Measurements from ENCODE around the gene DEFB110.

Gene DEFB110

GRCh38 chr6:50021894-50022293, at the start of gene DEFB110:
TSS of gene DEFB110 (minus strand) at chr6:50021994. CDS start at chr6:50021935, 59 bp downstream.
- H3K27ac ChIP-seq (ENCODE audit: low read depth, low read length): no peak within 1 kb of the TSS
- H3K9ac ChIP-seq (ENCODE audit: low read depth in 1 of 2, low read length in 2 of 2): no peak within 1 kb of the TSS
- no peak within 1 kb of the TSS for H3K4me3 ChIP-seq (ENCODE audit: low read depth in 1 of 2, low read length in 2 of 2)
- no peaks in the 10 kb centered on the region for H3K36me3 ChIP-seq (ENCODE audit: control insufficient read depth in 1 of 2, insufficient read depth in 2 of 2, low read length in 2 of 2)
- no peaks in the 10 kb centered on the region for H3K4me1 ChIP-seq (ENCODE audit: control insufficient read depth in 1 of 2, insufficient read depth in 2 of 2, low read length in 2 of 2)
- H3K9me3 ChIP-seq (ENCODE audit: control insufficient read depth in 1 of 2, low read length in 2 of 2): no peaks in the 10 kb centered on the region
- no peaks in the 10 kb centered on the region for H3K27me3 ChIP-seq (ENCODE audit: control insufficient read depth in 1 of 2, insufficient read depth in 2 of 2, low read length in 2 of 2)

GRCh38 chr6:50070101-50070500, 48.3 kb upstream of the DEFB110 start:
- Histone ChIP-seq H3K9ac (ENCODE audit: low read depth in 1 of 2, low read length in 2 of 2) (no peak overlapping the region), H3K4me1 (ENCODE audit: control insufficient read depth in 1 of 2, insufficient read depth in 2 of 2, low read length in 2 of 2) (no peaks in the 10 kb centered on the region), H3K4me3 (ENCODE audit: low read depth in 1 of 2, low read length in 2 of 2) (no peak overlapping the region), H3K9me3 (ENCODE audit: control insufficient read depth in 1 of 2, low read length in 2 of 2) (no peaks in the 10 kb centered on the region), H3K27me3 (ENCODE audit: control insufficient read depth in 1 of 2, insufficient read depth in 2 of 2, low read length in 2 of 2) (no peaks in the 10 kb centered on the region), H3K27ac (ENCODE audit: low read depth, low read length) (no peak overlapping the region), H3K36me3 (ENCODE audit: control insufficient read depth in 1 of 2, insufficient read depth in 2 of 2, low read length in 2 of 2) (no peaks in the 10 kb centered on the region)

DNA sequence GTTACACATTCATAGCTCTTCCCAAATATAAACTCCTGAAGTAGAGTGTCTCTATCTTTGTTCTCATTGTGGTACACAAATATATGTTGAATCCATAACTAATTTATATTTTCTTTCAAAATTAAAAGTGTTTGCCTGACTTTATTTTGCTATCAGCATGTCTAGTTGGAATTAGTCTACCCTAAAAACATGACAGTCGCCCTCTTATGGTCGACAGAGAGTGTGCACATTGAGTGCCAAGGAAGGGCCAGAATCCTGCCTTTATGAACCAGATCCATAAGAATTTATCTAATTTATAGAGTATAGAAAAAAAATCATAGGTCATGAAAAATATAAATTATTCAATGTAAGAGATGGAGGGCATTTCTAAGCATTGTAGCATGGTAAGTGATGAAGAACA, 40.3 kb upstream of the DEFB110 start:
- Histone ChIP-seq H3K9me3 (ENCODE audit: control insufficient read depth in 1 of 2, low read length in 2 of 2) (no peaks in the 10 kb centered on the region), H3K27me3 (ENCODE audit: control insufficient read depth in 1 of 2, insufficient read depth in 2 of 2, low read length in 2 of 2) (no peaks in the 10 kb centered on the region), H3K9ac (ENCODE audit: low read depth in 1 of 2, low read length in 2 of 2) (no peak overlapping the region), H3K36me3 (ENCODE audit: control insufficient read depth in 1 of 2, insufficient read depth in 2 of 2, low read length in 2 of 2) (no peaks in the 10 kb centered on the region), H3K4me1 (ENCODE audit: control insufficient read depth in 1 of 2, insufficient read depth in 2 of 2, low read length in 2 of 2) (no peaks in the 10 kb centered on the region), H3K27ac (ENCODE audit: low read depth, low read length) (no peak overlapping the region), H3K4me3 (ENCODE audit: low read depth in 1 of 2, low read length in 2 of 2) (no peak overlapping the region)

DNA sequence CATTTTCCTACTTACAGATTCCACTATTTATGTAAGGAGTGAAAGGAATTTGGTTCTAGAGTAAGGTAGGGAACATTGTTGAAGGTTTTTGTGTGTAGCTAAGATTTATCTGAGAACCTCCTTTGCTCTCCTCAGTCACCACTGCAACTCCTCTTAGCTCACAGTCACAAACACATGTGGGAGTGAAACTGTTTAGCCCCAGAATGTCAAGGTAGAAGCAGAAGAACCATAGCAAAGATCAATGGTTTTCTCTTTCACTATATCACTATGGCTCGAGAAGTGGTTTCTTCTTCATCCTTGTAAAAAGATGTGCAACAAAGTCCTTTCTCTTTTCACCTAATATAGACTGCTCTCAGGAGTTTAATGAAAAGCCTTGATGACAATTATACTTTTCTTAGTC, 34.4 kb upstream of the DEFB110 start:
- H3K4me3 ChIP-seq (ENCODE audit: low read depth in 1 of 2, low read length in 2 of 2): no peak overlapping the region
- H3K27me3 ChIP-seq (ENCODE audit: control insufficient read depth in 1 of 2, insufficient read depth in 2 of 2, low read length in 2 of 2): no peaks in the 10 kb centered on the region
- H3K9me3 ChIP-seq (ENCODE audit: control insufficient read depth in 1 of 2, low read length in 2 of 2): no peaks in the 10 kb centered on the region
- H3K4me1 ChIP-seq (ENCODE audit: control insufficient read depth in 1 of 2, insufficient read depth in 2 of 2, low read length in 2 of 2): no peaks in the 10 kb centered on the region
- no peak overlapping the region for H3K27ac ChIP-seq (ENCODE audit: low read depth, low read length)
- no peak overlapping the region for H3K9ac ChIP-seq (ENCODE audit: low read depth in 1 of 2, low read length in 2 of 2)
- H3K36me3 ChIP-seq (ENCODE audit: control insufficient read depth in 1 of 2, insufficient read depth in 2 of 2, low read length in 2 of 2): no peaks in the 10 kb centered on the region

- H3K9me3 ChIP-seq (ENCODE audit: control insufficient read depth in 1 of 2, low read length in 2 of 2): no peaks in the 10 kb centered on the region
- H3K27me3 ChIP-seq (ENCODE audit: control insufficient read depth in 1 of 2, insufficient read depth in 2 of 2, low read length in 2 of 2): no peaks in the 10 kb centered on the region
- H3K4me3 ChIP-seq (ENCODE audit: low read depth in 1 of 2, low read length in 2 of 2): no peak within 1 kb of the TSS
- H3K36me3 ChIP-seq (ENCODE audit: control insufficient read depth in 1 of 2, insufficient read depth in 2 of 2, low read length in 2 of 2): no peaks in the 10 kb centered on the region
- no peaks in the 10 kb centered on the region for H3K4me1 ChIP-seq (ENCODE audit: control insufficient read depth in 1 of 2, insufficient read depth in 2 of 2, low read length in 2 of 2)
- no peak within 1 kb of the TSS for H3K27ac ChIP-seq (ENCODE audit: low read depth, low read length)
- H3K9ac ChIP-seq (ENCODE audit: low read depth in 1 of 2, low read length in 2 of 2): no peak within 1 kb of the TSS
These were observed 28.0 kb upstream of the DEFB110 start, which contains the start of gene DEFB112 for GRCh38 chr6:50049829-50050228. TSS of gene DEFB112 (minus strand) at chr6:50049929. CDS start at chr6:50049869, 60 bp downstream.

GRCh38 chr6:50047026-50047425, 25.2 kb upstream of the DEFB110 start:
- no peak overlapping the region for H3K27ac ChIP-seq (ENCODE audit: low read depth, low read length)
- H3K9me3 ChIP-seq (ENCODE audit: control insufficient read depth in 1 of 2, low read length in 2 of 2): no peaks in the 10 kb centered on the region
- H3K36me3 ChIP-seq (ENCODE audit: control insufficient read depth in 1 of 2, insufficient read depth in 2 of 2, low read length in 2 of 2): no peaks in the 10 kb centered on the region
- H3K27me3 ChIP-seq (ENCODE audit: control insufficient read depth in 1 of 2, insufficient read depth in 2 of 2, low read length in 2 of 2): no peaks in the 10 kb centered on the region
- no peaks in the 10 kb centered on the region for H3K4me1 ChIP-seq (ENCODE audit: control insufficient read depth in 1 of 2, insufficient read depth in 2 of 2, low read length in 2 of 2)
- H3K9ac ChIP-seq (ENCODE audit: low read depth in 1 of 2, low read length in 2 of 2): no peak overlapping the region
- no peak overlapping the region for H3K4me3 ChIP-seq (ENCODE audit: low read depth in 1 of 2, low read length in 2 of 2)

DNA sequence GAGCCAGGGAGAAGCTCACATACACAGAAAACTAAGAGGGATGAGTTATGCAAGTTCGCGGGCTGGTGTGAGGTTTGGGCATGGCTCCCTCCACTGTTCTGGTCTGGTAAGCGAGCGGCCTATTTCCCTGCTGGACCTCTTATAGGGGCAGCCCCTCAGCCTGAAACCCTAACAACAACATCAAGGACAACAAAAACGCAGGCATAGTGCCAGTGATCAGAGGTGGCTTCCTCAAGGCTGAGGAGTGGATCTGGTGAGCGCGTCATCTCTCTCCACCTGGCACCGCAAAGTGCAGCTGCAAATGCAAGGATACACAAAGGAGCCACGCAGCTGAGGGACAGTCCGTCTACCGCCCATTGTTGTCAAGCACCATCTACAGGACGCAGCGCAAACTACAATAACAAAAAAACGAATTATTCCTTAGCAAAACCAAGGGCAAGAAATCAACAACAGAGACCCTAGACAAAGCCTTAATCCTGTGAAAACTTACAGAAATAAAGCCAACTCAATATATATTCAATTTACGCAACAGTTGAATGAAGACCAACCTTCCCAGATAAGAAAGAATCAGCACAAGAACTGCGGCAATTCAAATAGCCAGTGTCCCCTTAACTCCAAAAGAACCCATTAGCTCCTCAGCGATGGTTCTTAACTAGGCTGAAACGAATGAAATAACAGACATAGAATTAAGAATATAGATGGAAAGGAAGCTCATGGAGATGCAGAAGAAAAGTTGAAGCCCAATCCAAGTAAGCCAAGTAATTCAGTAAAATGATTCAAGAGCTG, 9.2 kb upstream of the DEFB110 start:
- no peak overlapping the region for H3K9ac ChIP-seq (ENCODE audit: low read depth in 1 of 2, low read length in 2 of 2)
- no peak overlapping the region for H3K4me3 ChIP-seq (ENCODE audit: low read depth in 1 of 2, low read length in 2 of 2)
- no peaks in the 10 kb centered on the region for H3K4me1 ChIP-seq (ENCODE audit: control insufficient read depth in 1 of 2, insufficient read depth in 2 of 2, low read length in 2 of 2)
- no peaks in the 10 kb centered on the region for H3K36me3 ChIP-seq (ENCODE audit: control insufficient read depth in 1 of 2, insufficient read depth in 2 of 2, low read length in 2 of 2)
- no peak overlapping the region for H3K27ac ChIP-seq (ENCODE audit: low read depth, low read length)
- no peaks in the 10 kb centered on the region for H3K9me3 ChIP-seq (ENCODE audit: control insufficient read depth in 1 of 2, low read length in 2 of 2)
- H3K27me3 ChIP-seq (ENCODE audit: control insufficient read depth in 1 of 2, insufficient read depth in 2 of 2, low read length in 2 of 2): no peaks in the 10 kb centered on the region

- H3K27me3 ChIP-seq (ENCODE audit: control insufficient read depth in 1 of 2, insufficient read depth in 2 of 2, low read length in 2 of 2): no peaks in the 10 kb centered on the region
- no peaks in the 10 kb centered on the region for H3K4me1 ChIP-seq (ENCODE audit: control insufficient read depth in 1 of 2, insufficient read depth in 2 of 2, low read length in 2 of 2)
- no peaks in the 10 kb centered on the region for H3K36me3 ChIP-seq (ENCODE audit: control insufficient read depth in 1 of 2, insufficient read depth in 2 of 2, low read length in 2 of 2)
- no peak overlapping the region for H3K27ac ChIP-seq (ENCODE audit: low read depth, low read length)
- no peak overlapping the region for H3K9ac ChIP-seq (ENCODE audit: low read depth in 1 of 2, low read length in 2 of 2)
- H3K4me3 ChIP-seq (ENCODE audit: low read depth in 1 of 2, low read length in 2 of 2): no peak overlapping the region
- no peaks in the 10 kb centered on the region for H3K9me3 ChIP-seq (ENCODE audit: control insufficient read depth in 1 of 2, low read length in 2 of 2)
These were observed 8.6 kb upstream of the DEFB110 start for GRCh38 chr6:50030350-50030749.

DNA sequence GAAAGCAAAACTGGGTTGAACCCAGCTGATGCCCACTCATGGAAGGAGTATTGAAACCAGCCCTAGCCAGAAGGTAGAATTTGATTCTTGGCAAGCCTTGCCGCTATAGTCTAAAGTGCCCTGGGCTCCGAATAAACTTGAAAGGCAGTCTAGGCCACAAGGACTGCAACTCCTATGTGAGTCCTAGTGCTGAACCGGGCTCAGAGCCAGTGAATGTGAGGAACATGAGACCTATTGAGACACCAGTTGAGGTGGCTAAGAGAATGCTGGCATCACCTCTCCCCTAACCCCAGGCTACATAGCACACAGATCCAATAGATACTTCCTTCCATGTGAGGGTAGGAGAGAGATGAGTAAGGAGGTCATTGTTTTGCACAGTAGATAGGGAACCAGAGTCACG, 3.5 kb upstream of the DEFB110 start:
- H3K27ac ChIP-seq (ENCODE audit: low read depth, low read length): no peak overlapping the region
- H3K27me3 ChIP-seq (ENCODE audit: control insufficient read depth in 1 of 2, insufficient read depth in 2 of 2, low read length in 2 of 2): no peaks in the 10 kb centered on the region
- H3K4me1 ChIP-seq (ENCODE audit: control insufficient read depth in 1 of 2, insufficient read depth in 2 of 2, low read length in 2 of 2): no peaks in the 10 kb centered on the region
- H3K9me3 ChIP-seq (ENCODE audit: control insufficient read depth in 1 of 2, low read length in 2 of 2): no peaks in the 10 kb centered on the region
- H3K4me3 ChIP-seq (ENCODE audit: low read depth in 1 of 2, low read length in 2 of 2): no peak overlapping the region
- H3K36me3 ChIP-seq (ENCODE audit: control insufficient read depth in 1 of 2, insufficient read depth in 2 of 2, low read length in 2 of 2): no peaks in the 10 kb centered on the region
- H3K9ac ChIP-seq (ENCODE audit: low read depth in 1 of 2, low read length in 2 of 2): no peak overlapping the region

- H3K36me3 ChIP-seq (ENCODE audit: control insufficient read depth in 1 of 2, insufficient read depth in 2 of 2, low read length in 2 of 2): no peaks in the 10 kb centered on the region
- no peak overlapping the region for H3K4me3 ChIP-seq (ENCODE audit: low read depth in 1 of 2, low read length in 2 of 2)
- no peak overlapping the region for H3K27ac ChIP-seq (ENCODE audit: low read depth, low read length)
- no peaks in the 10 kb centered on the region for H3K4me1 ChIP-seq (ENCODE audit: control insufficient read depth in 1 of 2, insufficient read depth in 2 of 2, low read length in 2 of 2)
- H3K9ac ChIP-seq (ENCODE audit: low read depth in 1 of 2, low read length in 2 of 2): no peak overlapping the region
- no peaks in the 10 kb centered on the region for H3K27me3 ChIP-seq (ENCODE audit: control insufficient read depth in 1 of 2, insufficient read depth in 2 of 2, low read length in 2 of 2)
- H3K9me3 ChIP-seq (ENCODE audit: control insufficient read depth in 1 of 2, low read length in 2 of 2): no peaks in the 10 kb centered on the region
These were observed 14.0 kb downstream of the DEFB110 start for GRCh38 chr6:50007819-50008218.
